Measurements from ENCODE around the gene LRP11.

GRCh38 chr6:149821492-149821891 lies 42.7 kb downstream of the LRP11 start:
- TF ChIP-seq CTCF (IDR thresholded peaks at IDR 0.05) (no peak), POLR2A (IDR thresholded peaks at IDR 0.05) (no peak)
